HG03558 (cell line): ENCODE results near the gene NUAK1.

Experiments used
- ATAC-seq: cut with Tn5 transposase; IDR thresholded peaks from one replicate; pipeline ENCODE4 v1.9.1; 2021; ENCODE audit warnings: moderate number of reproducible peaks; ENCODE audit not compliant: unreplicated experiment; ENCODE audit errors: extremely low read depth

NUAK1 gene

DNA sequence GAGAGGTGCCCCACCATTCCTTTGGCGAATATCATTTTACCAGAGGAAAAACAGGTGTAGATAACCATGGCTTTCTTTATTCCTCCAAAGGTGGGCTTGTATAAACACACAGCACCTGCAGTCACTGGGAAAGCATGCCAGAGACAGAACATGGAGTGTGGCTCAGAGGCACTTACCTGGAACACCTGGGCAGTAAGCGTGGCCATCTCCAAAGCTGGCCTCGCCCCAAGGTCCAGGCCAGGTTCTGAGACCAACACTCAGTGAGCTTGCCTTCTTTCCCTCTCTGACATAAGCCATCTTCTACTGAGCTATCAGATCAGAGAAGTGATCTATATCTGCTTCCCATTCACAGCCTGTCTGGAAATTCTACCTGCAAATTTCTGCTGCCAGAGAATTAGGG lies 70.5 kb downstream of the NUAK1 start:
- ATAC-seq = no peak

DNA sequence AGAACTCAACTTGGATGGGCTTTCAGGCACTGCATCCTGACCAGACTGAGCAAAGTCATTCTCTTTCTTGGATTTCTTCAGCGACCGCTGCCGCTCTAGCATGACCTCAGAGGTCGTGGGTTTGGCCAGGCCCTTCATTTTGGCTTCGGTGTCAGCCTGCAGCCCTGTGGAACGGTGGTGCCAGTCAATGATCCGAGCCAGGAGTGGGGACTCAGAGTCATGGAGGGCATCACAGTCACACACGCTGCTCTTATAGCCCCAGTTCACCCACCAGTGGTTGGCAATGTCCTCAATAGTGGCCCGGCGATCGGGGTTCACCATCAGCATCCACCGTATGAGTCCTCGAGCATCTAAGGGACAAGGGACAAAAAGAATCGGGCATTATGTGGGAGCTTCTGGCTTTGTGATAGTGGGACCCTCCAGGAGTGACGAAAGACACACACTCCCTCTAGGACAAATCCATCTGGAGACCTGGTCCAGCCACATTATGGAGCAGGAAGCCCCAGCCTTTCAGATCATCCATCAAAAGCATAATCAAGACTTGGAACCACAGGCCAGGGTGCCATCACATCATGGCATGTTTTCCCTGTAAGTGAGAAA lies 71.0 kb downstream of the NUAK1 start:
- ATAC-seq = no peak

DNA sequence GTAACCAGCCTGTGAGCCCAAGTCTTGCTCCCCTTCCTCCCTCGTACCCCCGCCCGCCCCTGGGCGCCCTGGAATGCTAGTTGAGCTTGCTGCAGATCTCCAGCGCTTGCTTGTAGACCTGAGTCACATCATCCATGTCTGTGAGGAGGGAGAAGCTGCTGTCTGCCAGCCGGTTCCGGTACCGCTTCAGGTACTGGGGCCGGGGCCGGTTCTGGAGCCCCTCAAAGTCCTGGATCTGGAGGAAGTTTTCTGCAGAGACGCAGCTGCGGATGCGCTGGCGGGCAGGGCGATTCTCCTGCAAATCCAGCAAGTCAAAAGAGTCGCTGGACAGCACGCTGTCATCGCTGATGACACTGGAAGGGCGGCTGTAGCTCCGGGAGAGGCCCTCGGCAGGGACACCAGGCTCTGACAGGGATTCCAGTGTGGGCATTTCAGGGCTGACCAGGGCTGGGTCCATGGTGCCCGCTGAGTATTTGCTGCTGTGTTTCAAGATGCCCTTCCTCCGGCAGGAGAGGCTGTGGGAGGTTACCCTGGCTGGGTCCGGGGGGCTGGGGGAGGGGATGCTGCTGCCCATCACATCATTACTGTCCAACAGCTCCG lies 71.9 kb downstream of the NUAK1 start:
- ATAC-seq = no peak

DNA sequence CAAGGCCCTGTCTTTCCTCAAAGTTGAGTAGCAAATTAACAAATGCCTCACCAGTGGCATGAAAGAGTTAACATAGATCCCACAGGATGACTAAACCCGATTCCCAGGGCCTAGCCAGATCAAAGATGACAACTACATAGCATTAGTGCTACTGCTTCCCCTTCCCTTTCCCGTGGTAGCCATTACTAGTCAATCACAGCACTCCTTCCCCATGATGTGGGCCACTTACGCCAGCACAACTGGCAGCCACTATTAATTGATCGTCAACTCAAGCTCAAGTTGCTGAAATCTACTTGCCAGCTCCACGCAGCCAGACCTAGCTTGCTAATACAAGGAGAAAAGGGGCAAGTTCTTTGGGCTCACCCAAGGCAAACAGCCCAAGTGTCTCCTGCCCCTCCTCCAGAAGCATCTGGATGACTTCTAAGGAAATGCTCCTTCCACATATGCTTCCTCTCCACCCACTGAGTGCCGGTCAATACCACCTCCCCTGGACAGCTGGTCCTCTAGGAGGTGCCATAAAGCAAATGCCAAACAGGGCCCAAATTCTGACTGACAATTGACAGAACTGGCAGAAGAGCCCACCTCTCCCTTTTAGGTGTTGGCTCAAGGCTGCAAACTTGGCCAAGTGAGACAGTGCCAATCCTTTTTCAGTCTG lies 72.6 kb downstream of the NUAK1 start:
- ATAC-seq = no peak

DNA sequence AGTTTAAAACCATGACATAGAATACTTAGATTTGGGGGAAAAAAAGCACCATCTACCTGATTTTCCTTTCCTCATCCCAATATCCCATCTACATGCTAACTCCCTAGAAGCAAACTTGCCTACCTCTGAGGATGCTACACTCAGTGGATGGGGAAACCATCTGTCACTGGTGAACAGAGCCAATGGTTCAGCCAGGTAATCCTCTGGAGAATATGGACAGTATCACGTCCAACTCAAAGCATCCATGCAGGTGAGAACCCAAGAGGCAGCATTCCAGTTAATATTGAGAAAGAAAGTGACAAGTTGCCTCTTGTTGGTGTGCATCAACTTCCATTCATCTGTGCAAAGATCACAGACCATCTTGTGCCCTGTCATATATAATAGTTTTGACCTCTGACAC lies 73.2 kb downstream of the NUAK1 start:
- no peak for ATAC-seq

DNA sequence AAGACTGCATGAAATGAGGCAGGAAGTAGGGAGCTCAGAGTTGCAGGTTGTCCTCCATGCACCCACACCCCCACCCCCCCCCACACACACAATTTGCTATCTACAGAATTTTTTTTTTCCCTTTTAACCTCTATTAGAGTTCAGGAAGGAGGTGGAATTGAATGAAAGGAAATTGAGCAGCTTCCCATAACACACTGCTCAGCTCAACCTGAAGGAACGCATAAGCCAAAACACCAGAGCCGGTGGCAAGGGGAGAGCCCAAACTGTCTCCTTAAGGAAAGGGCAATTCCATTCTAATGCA lies 74.1 kb downstream of the NUAK1 start:
- no peak for ATAC-seq

DNA sequence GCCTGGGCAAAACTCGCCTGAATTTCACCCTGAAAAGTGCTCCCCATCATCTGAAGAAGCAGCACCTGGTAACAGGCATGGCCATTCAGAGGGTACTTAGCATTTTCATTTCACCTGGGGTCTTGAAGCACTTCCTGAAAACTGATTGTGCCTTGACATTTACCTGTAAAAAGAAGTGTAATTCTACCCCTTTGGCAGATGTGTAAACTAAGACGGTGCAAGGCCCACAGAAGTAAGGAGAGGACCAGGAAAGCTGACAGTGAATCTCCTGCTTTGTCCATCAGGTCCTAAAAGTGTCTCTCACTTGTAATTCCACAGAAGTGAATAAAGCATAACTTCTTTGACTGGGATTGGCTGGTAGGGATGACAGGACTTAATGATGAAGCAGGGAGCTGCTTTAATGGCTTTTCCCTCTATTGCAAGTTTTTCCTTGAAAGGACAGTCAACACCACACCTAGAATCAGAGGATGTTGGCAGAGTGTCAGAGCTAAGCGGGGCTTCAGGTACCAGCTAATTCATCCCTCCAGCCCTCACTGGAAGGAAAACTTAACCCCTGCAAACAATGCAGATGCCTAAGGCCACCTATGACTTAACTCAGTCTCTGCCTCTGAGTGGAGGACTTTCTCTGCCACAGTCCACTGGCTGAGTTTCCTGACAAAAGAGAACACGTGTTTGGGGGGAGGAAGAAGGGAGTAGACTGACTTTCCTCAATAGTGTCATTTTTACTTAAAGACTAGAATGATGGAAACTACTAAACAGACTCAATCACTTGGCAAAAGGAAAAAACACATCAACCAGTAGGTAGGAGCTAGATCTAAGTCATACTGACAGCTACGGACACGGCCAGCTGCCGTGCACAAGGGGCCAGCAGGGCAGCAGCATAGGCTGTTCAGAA lies 74.7 kb downstream of the NUAK1 start:
- no peak for ATAC-seq

DNA sequence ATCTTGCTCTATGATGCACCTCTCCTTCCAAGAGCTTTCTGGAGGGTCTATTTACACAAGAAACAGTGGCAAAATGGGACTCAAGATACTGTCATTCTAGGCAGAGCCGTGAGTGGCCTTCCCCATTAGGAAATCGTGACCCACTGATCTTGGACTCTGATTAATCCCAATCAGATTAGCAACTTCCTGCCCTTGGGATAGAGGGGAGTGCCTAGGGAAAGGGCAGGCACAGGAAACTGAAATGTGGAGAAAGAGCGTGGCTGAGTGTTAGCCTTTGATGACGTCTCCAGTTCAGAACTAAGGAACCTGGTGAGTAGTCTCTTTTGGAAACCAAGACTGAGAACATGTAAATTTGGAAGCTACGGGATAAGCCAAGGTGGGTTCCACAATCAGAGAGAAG lies 76.1 kb downstream of the NUAK1 start:
- no peak for ATAC-seq

DNA sequence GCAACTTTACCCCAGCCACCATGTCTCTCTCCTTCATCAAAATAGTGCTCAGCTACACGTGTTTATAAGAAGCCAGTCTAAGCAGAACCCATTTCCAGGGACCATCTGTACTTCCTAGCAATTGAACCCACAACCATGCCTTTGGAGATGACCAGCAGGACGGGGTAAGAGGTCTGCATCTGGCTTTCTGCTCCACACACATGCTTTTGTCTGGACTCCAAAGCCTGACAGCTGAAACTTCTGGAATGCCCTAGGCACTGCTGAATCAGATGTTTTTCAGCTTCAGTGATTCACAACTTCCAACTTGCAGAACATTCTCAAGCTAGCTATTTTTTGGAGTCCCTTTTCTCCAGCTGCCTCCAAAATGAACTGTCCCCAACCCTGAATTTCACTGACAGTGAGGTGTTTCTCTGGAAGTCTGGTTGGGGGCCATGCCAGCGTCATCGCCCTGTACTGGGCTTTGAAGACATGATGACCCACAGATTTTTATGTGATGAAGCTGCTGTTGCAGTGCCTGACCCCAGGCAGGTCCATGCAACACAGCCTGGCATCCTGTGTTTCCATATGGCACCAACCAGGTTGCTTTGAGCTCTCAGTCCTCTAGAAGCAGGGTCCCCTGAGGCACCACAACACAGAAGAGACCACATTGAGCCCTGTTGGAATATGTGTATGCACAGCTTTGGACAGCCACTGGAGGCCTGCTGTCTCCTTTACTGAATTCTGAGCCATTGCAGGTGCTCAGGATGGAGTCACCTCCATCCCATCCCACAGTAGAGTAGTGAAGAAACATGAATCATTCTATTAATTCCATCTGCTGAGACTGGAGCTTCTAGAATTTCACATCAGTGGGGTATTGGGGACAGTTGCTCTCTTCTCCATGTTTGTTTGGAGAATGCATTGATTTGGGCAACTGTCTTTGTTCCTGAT lies 80.2 kb downstream of the NUAK1 start:
- no peak for ATAC-seq

DNA sequence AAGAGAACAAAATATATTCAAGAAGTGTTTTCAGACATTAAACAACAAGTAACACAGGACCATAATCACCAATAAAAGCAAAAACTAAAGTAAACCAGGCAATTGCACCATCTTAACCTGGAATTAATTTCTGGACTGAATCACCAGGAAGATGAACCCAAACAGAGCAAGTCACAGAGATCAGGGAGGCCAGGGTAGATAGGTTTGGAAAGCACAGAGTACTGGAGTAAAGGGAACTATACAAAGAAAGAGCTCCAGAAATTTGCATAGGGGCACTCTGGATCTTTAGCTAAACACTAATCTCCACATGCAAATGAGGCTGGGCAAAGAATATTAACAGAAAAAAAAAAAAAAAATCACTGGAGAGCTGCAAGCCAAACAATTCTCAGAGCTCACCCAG lies 84.7 kb downstream of the NUAK1 start:
- ATAC-seq = no peak

DNA sequence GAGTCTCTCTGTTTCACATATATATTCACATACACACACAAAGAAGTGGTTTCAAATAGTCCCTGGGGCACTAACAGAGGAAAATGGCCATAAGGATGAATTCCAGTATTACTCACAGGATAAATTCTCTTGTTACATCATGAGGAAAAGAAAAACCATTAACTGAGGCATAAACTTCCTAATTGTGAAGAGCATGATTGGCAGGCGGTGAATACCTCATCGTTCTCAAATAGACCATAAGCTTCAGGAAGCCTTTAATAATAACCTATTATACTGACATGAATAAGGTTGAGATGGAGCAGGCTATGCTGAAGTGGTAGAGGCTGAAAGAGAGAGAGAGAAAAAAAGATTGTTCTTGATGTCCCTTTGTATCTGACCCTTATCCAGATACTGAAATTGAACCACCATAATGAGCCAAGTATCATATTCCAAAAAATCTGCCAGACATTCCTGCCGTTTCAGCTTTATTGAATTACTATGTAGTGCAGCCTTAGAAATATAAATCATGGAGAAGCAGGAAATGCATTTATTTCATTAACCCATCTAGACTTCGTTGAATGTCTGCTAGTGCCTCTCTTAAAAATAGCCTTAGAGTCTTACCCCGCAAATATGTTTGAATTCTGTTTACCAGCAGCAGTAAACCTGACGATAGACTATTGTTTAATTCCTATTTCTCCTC lies 86.8 kb downstream of the NUAK1 start:
- no peak for ATAC-seq

DNA sequence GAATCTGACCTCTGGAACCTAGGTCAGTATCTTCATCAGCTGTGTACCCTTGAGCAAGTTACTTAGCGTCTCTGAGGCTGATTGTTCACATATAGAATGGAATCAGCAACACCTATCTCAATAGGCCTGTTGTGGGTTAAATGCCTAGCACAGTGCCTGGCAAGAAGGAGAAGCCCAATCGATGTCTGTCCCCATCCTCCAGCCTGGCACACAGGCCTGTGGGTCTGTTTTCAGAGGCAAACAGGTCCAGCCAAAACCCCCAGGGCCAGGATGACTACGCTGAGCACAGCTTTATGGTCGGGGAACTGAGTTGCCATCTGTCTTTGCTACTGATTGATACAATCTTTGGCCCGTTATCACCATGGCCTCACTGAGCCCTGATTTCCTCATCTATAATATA lies 89.2 kb downstream of the NUAK1 start:
- no peak for ATAC-seq

DNA sequence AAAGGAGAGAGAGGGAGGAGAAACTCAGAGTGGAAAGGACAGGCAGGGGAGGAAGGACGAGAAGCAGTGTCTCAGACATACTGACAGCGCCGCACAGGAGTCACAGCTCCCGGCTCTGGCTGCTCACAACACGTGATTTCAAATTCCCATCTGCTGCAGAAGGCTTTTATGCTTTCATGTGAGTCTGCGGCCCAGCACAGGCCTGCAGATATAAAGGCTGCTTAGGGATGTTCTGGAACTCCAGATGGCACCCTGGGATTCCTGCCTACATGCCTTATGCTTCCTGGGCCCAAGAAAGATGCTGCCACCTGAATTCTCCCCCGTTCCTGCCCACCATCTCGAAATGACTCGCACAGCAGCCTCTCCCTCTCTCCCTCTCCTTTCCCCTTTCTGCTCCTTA lies 89.6 kb downstream of the NUAK1 start:
- ATAC-seq = no peak

DNA sequence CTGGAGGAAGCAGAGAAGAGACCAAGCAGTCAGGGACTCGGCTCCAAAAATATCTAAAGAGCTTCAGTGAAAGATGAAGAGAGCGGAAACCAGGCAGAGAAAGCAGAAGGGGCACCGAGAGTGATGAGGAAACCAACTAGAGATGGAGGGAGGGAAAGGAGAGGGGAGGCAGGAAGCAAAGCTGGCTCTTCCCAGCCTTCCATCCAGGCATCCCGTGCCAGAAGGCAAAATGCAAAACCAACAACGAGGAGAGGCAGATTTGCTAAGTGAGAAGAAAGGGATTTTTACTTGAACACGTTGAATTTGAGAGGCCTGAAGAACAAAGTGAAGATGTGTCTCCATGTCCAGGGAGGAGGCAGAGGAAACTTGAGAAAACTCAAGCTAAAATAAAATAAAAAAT lies 90.1 kb downstream of the NUAK1 start:
- no peak for ATAC-seq

DNA sequence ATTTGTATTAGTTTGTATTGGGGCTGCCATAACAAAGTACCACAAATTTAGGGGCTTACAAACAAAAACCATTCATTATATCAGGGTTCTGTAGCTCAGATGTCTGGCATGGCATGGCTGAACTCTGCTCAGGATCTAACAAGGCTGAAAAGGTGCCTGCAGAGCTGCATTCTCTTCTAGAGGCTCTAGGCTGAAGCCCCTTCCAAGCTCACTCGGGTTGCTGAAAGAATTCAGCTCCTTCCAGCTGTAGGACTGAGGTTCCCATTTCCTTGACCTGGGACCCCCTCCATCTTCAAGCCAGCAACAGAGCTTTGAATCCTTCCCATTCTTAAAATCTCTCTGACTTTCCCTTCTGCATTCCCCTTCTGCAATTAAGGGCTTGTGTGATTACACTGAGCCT lies 90.7 kb downstream of the NUAK1 start:
- ATAC-seq = no peak

DNA sequence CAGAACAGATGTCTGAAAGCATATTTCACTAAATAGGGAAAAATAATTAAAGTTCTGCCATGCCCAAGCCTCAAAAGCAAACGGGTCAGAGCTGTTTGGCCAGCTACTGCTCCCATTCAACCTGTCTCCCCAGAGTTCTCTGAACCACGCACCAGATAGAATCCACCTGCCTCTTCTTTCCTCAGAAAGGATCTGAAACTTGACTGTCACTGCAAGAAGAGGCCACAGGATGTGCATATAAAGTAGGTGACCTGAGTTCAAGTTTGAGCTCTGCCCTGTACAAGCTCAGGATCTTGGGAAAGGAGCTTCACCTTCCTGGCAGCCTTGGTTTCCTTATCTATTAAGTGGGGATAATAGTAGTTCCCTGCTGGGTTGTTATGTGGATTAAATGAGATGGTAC lies 91.8 kb downstream of the NUAK1 start:
- no peak for ATAC-seq

DNA sequence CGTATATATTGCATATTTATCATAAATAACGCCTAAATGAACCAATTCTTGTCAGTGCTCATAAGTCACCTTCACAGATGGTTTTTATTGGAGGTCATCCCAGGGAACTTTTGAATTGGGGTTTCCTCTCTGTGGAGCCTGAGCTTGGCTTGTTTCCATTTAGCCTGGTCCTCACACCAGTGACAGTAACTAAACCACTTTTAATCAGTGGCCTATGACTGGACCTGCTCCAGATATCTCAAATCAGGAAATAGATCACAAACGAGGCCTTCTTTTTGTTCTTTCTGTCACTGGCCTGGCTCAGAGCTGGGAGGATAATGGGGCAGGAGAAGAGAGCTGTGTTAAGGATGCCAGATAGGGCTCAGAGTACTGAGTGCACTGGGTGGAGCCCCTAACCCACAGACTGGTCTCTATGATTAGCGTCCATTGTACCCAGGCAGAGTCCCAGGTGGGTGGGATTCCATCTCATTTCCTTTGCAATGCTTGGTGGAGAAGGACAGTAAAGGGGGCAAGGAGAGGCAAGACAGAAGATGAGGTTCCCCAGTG lies 92.4 kb downstream of the NUAK1 start:
- no peak for ATAC-seq

DNA sequence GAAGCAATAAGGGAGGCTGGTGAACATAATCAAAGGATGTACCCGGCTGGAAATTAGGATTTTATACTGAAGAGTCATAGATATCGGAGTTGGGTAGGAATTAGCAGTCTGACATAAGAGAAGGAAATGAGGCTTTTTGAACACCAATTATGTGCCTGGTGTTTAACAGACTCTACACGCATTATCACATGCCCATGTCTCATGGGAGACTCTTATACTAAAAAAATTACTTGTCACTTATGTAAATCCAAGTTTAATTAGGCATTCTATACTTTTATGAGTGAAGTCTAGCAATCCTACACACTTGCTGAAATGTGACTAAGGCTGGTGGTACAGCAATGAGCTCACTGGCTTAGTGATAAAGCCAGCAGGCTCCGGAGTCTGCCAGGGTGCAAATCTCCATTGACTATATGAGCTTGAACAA lies 93.5 kb downstream of the NUAK1 start:
- no peak for ATAC-seq

DNA sequence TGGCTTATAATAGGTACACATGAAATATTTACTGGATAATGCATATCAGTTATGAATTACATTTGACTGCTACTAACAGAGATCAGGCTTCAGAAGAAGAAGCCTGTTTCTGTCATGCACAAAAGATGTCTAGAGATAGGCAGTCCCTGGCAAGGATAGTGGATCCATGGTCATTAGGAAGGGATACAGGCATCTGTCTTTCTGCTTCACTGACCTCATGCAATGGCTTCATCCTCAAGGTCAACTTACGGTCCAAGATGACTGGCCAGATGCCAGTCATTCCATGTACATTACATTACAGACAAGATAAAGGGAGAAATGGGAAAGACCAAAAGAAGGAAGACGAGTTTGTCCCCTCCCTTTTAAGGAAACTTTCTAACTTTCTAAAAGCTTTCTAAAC lies 94.0 kb downstream of the NUAK1 start:
- ATAC-seq = no peak
